GM12872 (cell line): Measurements from ENCODE around the gene GABRB1.

Experiments
- TF ChIP-seq, protein P1 (sequence below): IDR thresholded peaks from 3 replicates; pipeline ENCODE4 v1.5.1; 2011; ENCODE audit warnings: low read depth, mild to moderate bottlenecking, low read length, moderate library complexity; ENCODE audit not compliant: insufficient read depth

GABRB1 gene

DNA sequence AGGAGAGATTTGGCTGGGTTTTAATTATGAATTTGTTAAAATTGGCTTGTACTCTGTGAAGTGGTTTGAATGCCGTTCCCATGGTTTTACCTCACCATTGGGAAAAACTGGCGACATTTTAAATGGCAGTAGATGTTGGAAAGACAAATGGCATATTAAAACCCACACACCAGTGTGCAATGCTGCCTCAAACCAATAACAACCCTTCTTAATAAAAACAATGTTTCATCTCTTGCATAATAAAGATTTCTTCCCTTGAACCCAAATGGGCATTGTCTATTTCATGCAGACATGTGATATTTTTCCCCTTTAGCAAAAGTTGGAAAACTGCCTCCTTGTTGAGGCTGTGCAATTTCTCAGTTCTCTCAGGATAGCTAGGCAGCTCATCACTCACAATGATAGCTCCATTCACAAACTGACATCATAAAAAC, 33.7 kb downstream of the GABRB1 start:
- TF ChIP-seq, protein P1, sequence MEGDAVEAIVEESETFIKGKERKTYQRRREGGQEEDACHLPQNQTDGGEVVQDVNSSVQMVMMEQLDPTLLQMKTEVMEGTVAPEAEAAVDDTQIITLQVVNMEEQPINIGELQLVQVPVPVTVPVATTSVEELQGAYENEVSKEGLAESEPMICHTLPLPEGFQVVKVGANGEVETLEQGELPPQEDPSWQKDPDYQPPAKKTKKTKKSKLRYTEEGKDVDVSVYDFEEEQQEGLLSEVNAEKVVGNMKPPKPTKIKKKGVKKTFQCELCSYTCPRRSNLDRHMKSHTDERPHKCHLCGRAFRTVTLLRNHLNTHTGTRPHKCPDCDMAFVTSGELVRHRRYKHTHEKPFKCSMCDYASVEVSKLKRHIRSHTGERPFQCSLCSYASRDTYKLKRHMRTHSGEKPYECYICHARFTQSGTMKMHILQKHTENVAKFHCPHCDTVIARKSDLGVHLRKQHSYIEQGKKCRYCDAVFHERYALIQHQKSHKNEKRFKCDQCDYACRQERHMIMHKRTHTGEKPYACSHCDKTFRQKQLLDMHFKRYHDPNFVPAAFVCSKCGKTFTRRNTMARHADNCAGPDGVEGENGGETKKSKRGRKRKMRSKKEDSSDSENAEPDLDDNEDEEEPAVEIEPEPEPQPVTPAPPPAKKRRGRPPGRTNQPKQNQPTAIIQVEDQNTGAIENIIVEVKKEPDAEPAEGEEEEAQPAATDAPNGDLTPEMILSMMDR: no peak

DNA sequence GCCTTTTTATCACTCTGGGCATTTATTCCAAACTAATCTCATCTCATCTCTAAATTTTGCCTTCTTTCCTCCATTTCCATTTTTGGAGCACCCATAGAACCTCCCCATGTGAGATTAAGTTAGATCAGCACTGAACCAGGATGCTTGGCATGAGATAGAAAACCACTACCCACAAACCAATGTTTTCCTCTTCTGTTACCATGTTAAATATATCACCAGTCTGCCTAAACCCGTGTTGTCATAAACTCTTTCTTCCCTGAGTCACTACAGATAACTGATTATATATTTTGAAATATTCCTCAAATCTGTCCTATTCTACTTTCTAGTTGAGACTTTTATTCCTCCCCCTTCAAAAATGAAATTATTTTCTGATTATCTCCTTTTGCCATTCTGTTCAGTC, 37.6 kb downstream of the GABRB1 start:
- TF ChIP-seq, protein P1: no peak

GRCh38 chr4:47071901-47072341, 40.6 kb downstream of the GABRB1 start:
- TF ChIP-seq, protein P1: no peak

DNA sequence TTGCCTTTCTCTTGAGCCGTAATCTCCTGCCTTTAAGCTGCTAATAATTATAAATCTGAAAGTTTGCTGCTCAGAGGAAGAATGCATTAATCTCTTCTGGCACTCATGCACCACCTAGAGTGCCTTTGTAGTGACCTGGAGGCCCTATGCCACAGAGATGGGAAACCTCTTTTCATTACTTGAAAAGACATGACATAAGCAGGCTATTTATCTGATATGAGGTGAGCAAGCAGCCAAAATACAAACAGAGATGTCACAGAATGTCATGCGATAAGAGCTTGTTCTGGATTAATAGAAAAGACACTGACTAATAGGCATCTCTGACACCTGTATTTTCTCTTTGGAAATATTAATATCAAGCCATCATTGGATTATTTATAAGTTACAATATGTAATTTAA, 42.3 kb downstream of the GABRB1 start:
- TF ChIP-seq, protein P1: no peak

- TF ChIP-seq, protein P1: no peak
Measured at GRCh38 chr4:47074816-47075215, 43.4 kb downstream of the GABRB1 start.

DNA sequence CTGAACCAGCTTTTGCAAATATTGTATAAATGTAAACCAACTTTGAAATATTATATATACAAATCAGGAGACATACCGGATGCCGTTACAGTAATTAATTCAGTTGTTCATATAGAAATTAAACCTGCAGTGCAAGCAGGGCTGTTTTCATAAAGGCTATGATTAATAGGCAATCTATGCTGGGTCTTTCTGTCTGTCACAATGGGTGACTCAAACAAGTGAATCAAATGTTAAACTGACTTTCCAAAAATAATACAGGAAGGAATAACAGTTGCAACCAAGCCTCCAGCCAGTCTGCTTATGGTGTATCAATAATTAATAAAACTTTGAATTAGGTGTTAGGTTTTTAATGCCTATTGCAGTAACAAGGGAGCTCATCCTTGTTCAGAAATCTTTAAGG, 43.9 kb downstream of the GABRB1 start:
- TF ChIP-seq, protein P1: no peak

- TF ChIP-seq, protein P1: no peak
Measured at GRCh38 chr4:47075919-47076318, 44.6 kb downstream of the GABRB1 start.

- TF ChIP-seq, protein P1: no peak
Measured at GRCh38 chr4:47084111-47084510, 52.7 kb downstream of the GABRB1 start.
